Effector CD8-positive, alpha-beta T cell (primary cell): ENCODE measurements around the gene DYNC1LI2.
"Not testable (repeated sequence)": the region's sequence is repeated elsewhere in the genome, so short reads cannot be mapped to it uniquely, and the experiment has no call there.

Experiments used
- DNase-seq: peaks from one replicate; lab custom pipeline; 2025; lab: John Stamatoyannopoulos, UW

DYNC1LI2 gene

GRCh38 chr16:66696669-66697630 lies 54.5 kb downstream of the DYNC1LI2 start, which contains the start of gene CMTM4:
TSS of gene CMTM4 (minus strand) at chr16:66696743. CDS start at chr16:66696525, 218 bp downstream.
- peak; percentile 70 for DNase-seq

DNA sequence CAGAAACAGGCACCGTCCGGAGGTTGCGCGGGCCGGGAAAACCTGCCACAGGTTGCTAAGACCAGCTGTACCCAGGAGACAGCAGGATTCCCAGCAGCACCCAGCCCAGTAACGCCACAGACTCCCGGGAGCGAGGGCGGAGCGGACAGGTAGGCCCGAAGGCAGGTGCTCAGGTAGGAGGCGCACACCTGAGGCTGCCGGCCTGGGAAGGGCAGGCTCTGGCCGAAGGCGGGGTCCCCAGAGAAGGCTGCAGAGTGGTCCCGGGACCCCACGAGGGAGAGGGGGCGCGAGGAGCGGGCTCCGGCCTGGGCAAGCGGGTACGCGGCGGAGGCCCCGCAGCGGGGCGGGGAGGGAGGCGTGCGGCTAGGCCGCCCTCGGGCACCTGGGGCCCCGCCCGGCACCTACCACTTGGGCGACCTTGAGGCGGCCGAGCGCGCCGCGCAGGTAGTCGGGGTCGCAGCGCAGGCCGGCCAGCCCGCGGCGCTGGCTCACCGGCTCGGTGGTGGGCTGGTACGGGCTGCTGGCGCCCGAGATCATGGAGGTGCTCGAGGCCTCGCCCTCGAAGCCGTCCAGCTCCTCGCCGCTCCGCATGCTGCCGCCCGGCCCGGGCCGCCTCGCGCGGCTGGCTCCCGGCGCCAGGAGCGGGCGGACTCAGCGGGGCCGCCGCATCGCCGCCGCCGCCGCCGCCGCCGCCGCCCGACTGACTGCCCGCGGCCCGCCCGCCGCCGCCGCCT lies 55.3 kb downstream of the DYNC1LI2 start:
- no peak for DNase-seq

DNA sequence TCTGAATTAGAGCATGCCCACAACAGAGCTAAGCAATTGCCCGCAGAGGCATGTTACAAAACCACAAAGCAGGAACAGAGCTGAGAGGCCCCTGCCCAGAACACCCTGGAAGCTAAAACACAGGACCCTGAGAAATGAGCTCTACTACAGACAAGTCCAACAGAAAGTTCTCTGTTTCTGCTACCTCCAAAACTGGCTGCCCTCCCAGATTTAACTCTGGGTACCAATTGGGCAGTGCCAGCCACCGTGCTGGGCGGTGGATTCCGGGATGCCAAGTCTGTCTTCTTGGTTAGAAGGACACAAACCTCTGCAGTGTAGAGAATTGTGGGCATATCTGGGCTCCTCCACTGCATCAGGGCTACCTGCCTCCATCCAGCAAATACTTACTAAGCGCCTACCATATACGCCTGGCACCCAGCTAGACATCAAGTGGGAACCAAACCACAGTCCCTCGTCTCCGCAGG lies 55.9 kb downstream of the DYNC1LI2 start:
- DNase-seq: no peak

DNA sequence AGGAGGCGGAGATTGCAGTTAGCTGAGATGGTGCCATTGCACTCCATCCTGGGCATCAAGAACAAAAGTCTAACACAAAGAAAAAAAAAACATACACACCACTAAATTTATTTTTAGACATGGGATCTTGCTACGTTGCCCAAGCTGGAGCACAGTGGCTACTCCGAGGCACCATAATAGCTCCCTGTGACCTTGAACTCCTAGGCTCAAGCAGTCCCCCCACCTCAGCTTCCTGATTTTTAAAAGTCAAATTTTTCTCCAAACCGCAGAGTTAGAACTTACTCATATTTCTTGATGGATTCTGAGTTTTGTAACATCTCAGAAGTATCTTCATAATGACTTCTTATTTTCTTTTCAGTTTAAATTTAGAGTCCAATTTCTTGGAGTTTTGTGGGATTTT lies 58.3 kb downstream of the DYNC1LI2 start:
- DNase-seq: no peak

GRCh38 chr16:66692341-66692740 lies 59.1 kb downstream of the DYNC1LI2 start:
- DNase-seq: no peak

DNA sequence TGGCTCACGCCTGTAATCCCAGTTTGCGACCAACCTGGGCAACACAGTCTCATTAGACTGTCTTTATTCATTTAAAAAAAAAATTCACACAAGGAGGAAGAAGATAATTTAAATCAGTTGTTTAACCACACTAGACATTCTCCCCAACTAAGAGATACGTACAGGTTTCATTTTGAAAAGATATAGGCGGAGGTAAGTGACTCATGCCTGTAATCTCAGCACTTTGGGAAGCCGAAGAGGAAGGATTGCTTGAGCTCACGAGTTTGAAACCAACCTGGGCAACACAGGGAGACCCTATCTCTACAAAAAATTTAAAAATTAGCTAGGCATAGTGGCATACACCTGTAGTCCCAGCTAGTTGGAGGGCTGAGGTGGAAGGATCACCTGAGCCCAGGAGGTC lies 60.2 kb downstream of the DYNC1LI2 start:
- no peak for DNase-seq

GRCh38 chr16:66690106-66690847 lies 61.1 kb downstream of the DYNC1LI2 start:
- no peak for DNase-seq

DNA sequence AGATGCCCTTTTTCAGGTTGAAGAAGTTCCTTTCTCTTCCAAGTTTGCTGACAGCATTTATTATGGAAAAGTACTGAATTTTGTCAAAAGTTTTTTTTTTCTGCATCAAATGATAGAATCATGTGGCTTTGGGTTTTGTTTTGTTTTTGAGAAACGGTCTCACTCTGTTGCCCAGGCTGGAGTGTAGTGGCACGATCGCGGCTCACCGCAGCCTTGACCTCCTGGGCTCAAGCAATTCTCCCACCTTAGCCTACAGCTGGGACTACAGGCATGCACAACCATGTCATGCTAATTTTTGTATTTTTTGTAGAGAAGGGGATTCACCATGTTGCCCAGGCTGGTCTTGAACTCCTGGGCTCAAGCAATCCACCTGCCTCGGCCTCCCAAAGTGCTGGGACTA lies 62.1 kb downstream of the DYNC1LI2 start:
- no peak for DNase-seq

DNA sequence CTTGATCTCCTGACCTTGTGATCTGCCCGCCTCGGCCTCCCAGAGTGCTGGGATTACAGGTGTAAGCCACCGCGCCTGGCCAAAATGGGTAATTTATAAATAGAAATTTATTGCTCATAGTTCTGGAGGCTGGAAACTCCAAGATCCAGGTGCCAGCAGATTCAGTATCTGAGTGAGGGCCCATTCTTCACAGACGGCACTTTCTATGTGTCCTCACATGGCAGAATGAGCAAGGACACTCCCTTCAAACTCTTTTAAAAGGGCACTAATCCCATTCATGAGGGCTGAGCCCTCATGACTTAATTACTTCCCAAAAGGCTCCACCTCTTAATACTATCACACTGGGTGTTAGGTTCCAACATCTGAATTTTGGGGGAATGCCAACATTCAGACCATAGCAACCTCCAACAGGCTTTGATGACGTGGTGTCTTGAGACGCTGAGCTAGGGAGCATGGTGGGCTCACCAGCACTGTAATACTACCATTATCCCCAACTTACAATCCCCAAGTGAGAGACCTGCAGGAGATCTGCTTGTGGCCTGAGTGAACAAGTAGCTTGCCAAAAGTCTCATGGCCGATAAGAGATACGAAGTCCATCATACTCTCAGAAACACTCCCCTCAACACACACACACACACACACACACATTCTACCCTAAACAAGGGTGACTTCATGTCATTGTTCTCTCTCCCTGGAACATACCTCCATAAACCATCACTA lies 63.3 kb downstream of the DYNC1LI2 start:
- no peak for DNase-seq

DNA sequence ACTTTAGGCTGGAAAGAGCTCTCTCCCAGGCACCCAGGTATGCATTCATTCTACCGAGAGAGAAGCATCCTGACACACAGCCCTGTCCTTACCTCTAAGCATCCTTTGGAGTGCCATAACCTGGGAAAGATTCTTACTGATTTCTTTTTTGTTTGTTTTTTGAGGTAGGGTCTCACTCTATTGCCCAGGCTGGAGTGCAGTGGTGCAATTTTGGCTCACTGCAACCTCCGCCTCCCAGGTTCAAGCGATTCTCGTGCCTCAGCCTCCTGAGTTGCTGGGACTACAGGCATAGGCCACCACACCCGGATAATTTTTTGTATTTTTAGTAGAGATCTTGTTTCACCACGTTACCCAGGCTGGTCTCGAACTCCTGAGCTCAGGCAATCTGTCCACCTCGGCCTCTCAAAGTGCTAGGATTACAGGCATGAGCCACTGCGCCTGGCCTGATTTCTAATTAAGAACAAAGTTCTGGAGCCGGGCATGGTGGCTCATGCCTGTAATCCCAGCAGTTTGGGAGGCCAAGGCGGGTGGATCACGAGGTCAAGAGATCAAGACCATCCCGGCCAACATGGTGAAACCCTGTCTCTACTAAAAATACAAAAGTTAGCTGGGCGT lies 65.8 kb downstream of the DYNC1LI2 start:
- not testable (repeated sequence) for DNase-seq

DNA sequence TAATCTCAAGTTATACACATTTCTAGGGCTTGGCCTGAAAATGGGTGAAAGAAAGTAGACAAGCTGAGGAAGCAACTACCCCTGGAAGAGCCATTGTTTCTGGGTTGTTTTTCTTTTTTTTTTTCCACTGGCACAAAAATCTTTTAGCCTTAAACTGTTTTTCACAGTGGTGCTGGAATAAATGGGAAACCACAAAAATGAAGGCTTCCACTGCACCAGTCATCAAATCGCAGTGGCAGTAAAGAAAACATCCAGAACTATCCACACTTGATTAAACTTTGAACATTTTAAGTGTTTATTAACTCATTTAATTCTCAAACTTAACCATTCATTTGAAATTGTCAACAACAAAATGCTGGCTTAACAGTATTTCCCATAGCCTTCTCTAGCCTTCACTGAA lies 69.1 kb downstream of the DYNC1LI2 start:
- DNase-seq: no peak

- no peak for DNase-seq
Measured at GRCh38 chr16:66681676-66682075, 69.7 kb downstream of the DYNC1LI2 start.

- DNase-seq: no peak
Measured at GRCh38 chr16:66678337-66678736, 73.1 kb downstream of the DYNC1LI2 start.

GRCh38 chr16:66677836-66678235 lies 73.6 kb downstream of the DYNC1LI2 start:
- DNase-seq: no peak

- DNase-seq: no peak
Measured at GRCh38 chr16:66677179-66677578, 74.2 kb downstream of the DYNC1LI2 start.

DNA sequence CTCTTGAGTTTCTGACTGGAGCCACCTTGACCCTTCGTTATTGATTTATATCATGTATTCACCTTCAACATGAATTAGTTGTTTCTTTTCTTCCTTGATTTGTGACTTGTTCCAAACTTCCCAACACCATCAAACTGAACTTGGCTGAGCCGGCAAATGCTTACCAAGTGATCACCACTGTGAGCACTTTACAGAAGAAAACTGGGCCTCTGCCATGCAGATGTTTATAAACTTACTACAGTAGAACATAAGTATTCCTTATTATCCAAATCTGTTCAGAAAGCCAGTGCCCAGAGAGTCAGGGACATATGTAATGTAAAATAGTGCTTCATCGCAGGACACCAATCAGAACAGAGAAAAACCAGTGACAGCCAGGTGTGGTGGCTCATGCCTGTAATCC lies 74.8 kb downstream of the DYNC1LI2 start:
- DNase-seq: no peak

- DNase-seq: no peak
Measured at GRCh38 chr16:66673691-66674090, 77.7 kb downstream of the DYNC1LI2 start.
